ENCODE measurements around the gene CDKN2AIPNL.

Gene CDKN2AIPNL

GRCh38 chr5:134411546-134412266 lies at the start of gene CDKN2AIPNL:
CDKN2AIPNL (minus strand) TSS chr5:134411881; CDS start chr5:134411854, 27 bp downstream.
- DNase-seq = peak; percentile 57 to 65

- no peak for DNase-seq
These were observed 48.9 kb upstream of the CDKN2AIPNL start for GRCh38 chr5:134460551-134460950.

- no peak for DNase-seq
These were observed 47.8 kb upstream of the CDKN2AIPNL start for GRCh38 chr5:134459491-134459890.

- DNase-seq = no peak
These were observed 47.3 kb upstream of the CDKN2AIPNL start for GRCh38 chr5:134459010-134459403.

- DNase-seq = no peak
These were observed 46.7 kb upstream of the CDKN2AIPNL start for GRCh38 chr5:134458234-134459009.

- no peak for DNase-seq
These were observed 46.1 kb upstream of the CDKN2AIPNL start for GRCh38 chr5:134457801-134458200.

- DNase-seq = no peak
These were observed 45.1 kb upstream of the CDKN2AIPNL start for GRCh38 chr5:134456825-134457224.

- DNase-seq = no peak
These were observed 43.8 kb upstream of the CDKN2AIPNL start for GRCh38 chr5:134455466-134455865.

- DNase-seq = no peak
These were observed 41.3 kb upstream of the CDKN2AIPNL start for GRCh38 chr5:134453016-134453415.

- no peak for DNase-seq
These were observed 40.3 kb upstream of the CDKN2AIPNL start for GRCh38 chr5:134451936-134452505.

- no peak for DNase-seq
These were observed 39.7 kb upstream of the CDKN2AIPNL start for GRCh38 chr5:134451225-134451935.

- no peak for DNase-seq
These were observed 38.7 kb upstream of the CDKN2AIPNL start for GRCh38 chr5:134450374-134450773.

GRCh38 chr5:134449167-134449566 lies 37.5 kb upstream of the CDKN2AIPNL start:
- no peak for DNase-seq

- no peak for DNase-seq
These were observed 36.3 kb upstream of the CDKN2AIPNL start for GRCh38 chr5:134447815-134448520.

- no peak for DNase-seq
These were observed 35.3 kb upstream of the CDKN2AIPNL start for GRCh38 chr5:134446938-134447337.

GRCh38 chr5:134445856-134446818 lies 34.5 kb upstream of the CDKN2AIPNL start:
- no peak for DNase-seq

GRCh38 chr5:134444941-134445471 lies 33.3 kb upstream of the CDKN2AIPNL start:
- DNase-seq = no peak

GRCh38 chr5:134440201-134440755 lies 28.6 kb upstream of the CDKN2AIPNL start:
- no peak for DNase-seq

- DNase-seq = no peak
These were observed 27.6 kb upstream of the CDKN2AIPNL start for GRCh38 chr5:134439210-134439654.

- DNase-seq = no peak
These were observed 27.0 kb upstream of the CDKN2AIPNL start for GRCh38 chr5:134438721-134439123.
